Skeletal muscle tissue (tissue), 4 donors: ENCODE measurements around the gene EP400. TPM values are rescaled to one million over a fixed set of nuclear protein-coding genes. Genes with fewer than 3 reads are reported as not detected.

Experiments used
- H3K27ac ChIP-seq: one replicate; pipeline ENCODE4 v1.7.0; 2013; ENCODE audit warnings: mild to moderate bottlenecking, low read depth, low read length, inconsistent platforms
- H3K27me3 ChIP-seq, 3 donors: one replicate each; pipeline ENCODE4 v1.7.0; 2013; ENCODE audit warnings: low read length in 3 of 3; ENCODE audit not compliant: control insufficient read depth in 3 of 3, insufficient read depth in 3 of 3
- H3K36me3 ChIP-seq, 3 donors: one replicate each; pipeline ENCODE4 v1.7.0; 2013; ENCODE audit warnings: low read length in 3 of 3; ENCODE audit not compliant: control insufficient read depth in 3 of 3, insufficient read depth in 3 of 3
- H3K4me1 ChIP-seq, 3 donors: one replicate each; pipeline ENCODE4 v1.7.0; 2013; ENCODE audit warnings: low read length in 3 of 3, mild to moderate bottlenecking in 3 of 3; ENCODE audit not compliant: control insufficient read depth in 3 of 3, insufficient read depth in 3 of 3
- H3K4me3 ChIP-seq, 3 donors: one replicate each; pipeline ENCODE4 v1.7.0; 2013; ENCODE audit warnings: low read length in 3 of 3
- H3K9ac ChIP-seq, 3 donors: one replicate each; pipeline ENCODE4 v1.7.0; 2013; ENCODE audit warnings: low read length in 3 of 3, mild to moderate bottlenecking in 3 of 3, moderate library complexity in 2 of 3, low read depth in 1 of 3
- H3K9me3 ChIP-seq, 3 donors: one replicate each; pipeline ENCODE4 v1.7.0; 2013; ENCODE audit warnings: low read length in 3 of 3; ENCODE audit not compliant: control insufficient read depth in 3 of 3
- total RNA-seq: library from RNA; depleted of rRNA; stranded (reverse); fragments of >200 nt; gene quantifications from one replicate; pipeline ENCODE4 v1.2.3, GENCODE V29; 2014
- donor health status: Osteomylitis.

Gene EP400
- total RNA-seq, 1 donor from 2014 or later: 11.0 TPM

- no peaks in the 10 kb centered on the region for H3K9me3 ChIP-seq
- no peak overlapping the region for H3K27ac ChIP-seq
- peaks cover 12 to 24% (median 17%) of the 10 kb centered on the region in 3 donors for H3K36me3 ChIP-seq
- no peaks in the 10 kb centered on the region for H3K27me3 ChIP-seq
- no peak overlapping the region for H3K9ac ChIP-seq
- no peak overlapping the region for H3K4me3 ChIP-seq
- H3K4me1 ChIP-seq: peaks cover 5 to 8% (median 6%) of the 10 kb centered on the region in 3 donors
These were observed 158.6 kb downstream of the EP400 start for GRCh38 chr12:132108211-132108832.

GRCh38 chr12:132109741-132110140 is 160.0 kb downstream of the EP400 start:
- Histone ChIP-seq H3K27me3 (no peaks in the 10 kb centered on the region), H3K4me3 (no peak overlapping the region), H3K9me3 (no peaks in the 10 kb centered on the region), H3K4me1 (peaks cover 5 to 8% (median 6%) of the 10 kb centered on the region in 3 donors), H3K27ac (no peak overlapping the region), H3K9ac (no peak overlapping the region), H3K36me3 (peaks cover 21 to 33% (median 26%) of the 10 kb centered on the region in 3 donors)

- H3K27ac ChIP-seq: no peak overlapping the region
- H3K4me3 ChIP-seq: no peak overlapping the region
- no peaks in the 10 kb centered on the region for H3K9me3 ChIP-seq
- H3K36me3 ChIP-seq: peaks cover 27 to 42% (median 32%) of the 10 kb centered on the region in 3 donors
- H3K27me3 ChIP-seq: no peaks in the 10 kb centered on the region
- H3K9ac ChIP-seq: no peak overlapping the region
- H3K4me1 ChIP-seq: peaks cover 0 to 2% (median 0%) of the 10 kb centered on the region in 3 donors
These were observed 160.9 kb downstream of the EP400 start for GRCh38 chr12:132110677-132111076.

- no peak overlapping the region for H3K9ac ChIP-seq
- peaks cover 37 to 53% (median 42%) of the 10 kb centered on the region in 3 donors for H3K36me3 ChIP-seq
- no peaks in the 10 kb centered on the region for H3K4me1 ChIP-seq
- no peak overlapping the region for H3K4me3 ChIP-seq
- no peak overlapping the region for H3K27ac ChIP-seq
- no peaks in the 10 kb centered on the region for H3K9me3 ChIP-seq
- H3K27me3 ChIP-seq: no peaks in the 10 kb centered on the region
These were observed 162.0 kb downstream of the EP400 start for GRCh38 chr12:132111654-132112304.

GRCh38 chr12:132114667-132115066 is 164.9 kb downstream of the EP400 start:
- H3K4me1 ChIP-seq: no peaks in the 10 kb centered on the region
- no peaks in the 10 kb centered on the region for H3K9me3 ChIP-seq
- no peak overlapping the region for H3K9ac ChIP-seq
- no peaks in the 10 kb centered on the region for H3K27me3 ChIP-seq
- peaks cover 40 to 49% (median 45%) of the 10 kb centered on the region in 3 donors for H3K36me3 ChIP-seq
- H3K4me3 ChIP-seq: no peak overlapping the region
- H3K27ac ChIP-seq: no peak overlapping the region

- no peak overlapping the region for H3K27ac ChIP-seq
- H3K27me3 ChIP-seq: no peaks in the 10 kb centered on the region
- peaks cover 35 to 45% (median 41%) of the 10 kb centered on the region in 3 donors for H3K36me3 ChIP-seq
- H3K4me3 ChIP-seq: no peak overlapping the region
- no peak overlapping the region for H3K9ac ChIP-seq
- no peaks in the 10 kb centered on the region for H3K4me1 ChIP-seq
- H3K9me3 ChIP-seq: no peaks in the 10 kb centered on the region
These were observed 165.8 kb downstream of the EP400 start for GRCh38 chr12:132115500-132115899.

- Histone ChIP-seq H3K27me3 (no peaks in the 10 kb centered on the region), H3K27ac (no peak overlapping the region), H3K36me3 (peaks cover 33 to 41% (median 35%) of the 10 kb centered on the region in 3 donors), H3K4me1 (no peaks in the 10 kb centered on the region), H3K9ac (no peak overlapping the region), H3K9me3 (no peaks in the 10 kb centered on the region), H3K4me3 (no peak overlapping the region)
These were observed 167.2 kb downstream of the EP400 start for GRCh38 chr12:132116709-132117557.

GRCh38 chr12:132117558-132117875 is 167.8 kb downstream of the EP400 start:
- no peak overlapping the region for H3K4me3 ChIP-seq
- no peak overlapping the region for H3K9ac ChIP-seq
- H3K27me3 ChIP-seq: no peaks in the 10 kb centered on the region
- no peaks in the 10 kb centered on the region for H3K4me1 ChIP-seq
- H3K27ac ChIP-seq: no peak overlapping the region
- no peaks in the 10 kb centered on the region for H3K9me3 ChIP-seq
- H3K36me3 ChIP-seq: peaks cover 35 to 47% (median 37%) of the 10 kb centered on the region in 3 donors

- Histone ChIP-seq H3K36me3 (peaks cover 31 to 46% (median 32%) of the 10 kb centered on the region in 3 donors), H3K4me1 (no peaks in the 10 kb centered on the region), H3K9ac (no peak overlapping the region), H3K9me3 (no peaks in the 10 kb centered on the region), H3K27ac (no peak overlapping the region), H3K4me3 (no peak overlapping the region), H3K27me3 (no peaks in the 10 kb centered on the region)
These were observed 169.1 kb downstream of the EP400 start for GRCh38 chr12:132118876-132119275.

GRCh38 chr12:132121283-132121682 is 171.5 kb downstream of the EP400 start:
- H3K9me3 ChIP-seq: no peaks in the 10 kb centered on the region
- no peaks in the 10 kb centered on the region for H3K27me3 ChIP-seq
- peaks cover 25 to 40% (median 31%) of the 10 kb centered on the region in 3 donors for H3K36me3 ChIP-seq
- no peak overlapping the region for H3K9ac ChIP-seq
- no peaks in the 10 kb centered on the region for H3K4me1 ChIP-seq
- no peak overlapping the region for H3K4me3 ChIP-seq
- no peak overlapping the region for H3K27ac ChIP-seq
